Activated CD4-positive, CD25-positive, alpha-beta regulatory T cell treated with anti-CD3 and anti-CD28 coated beads, Interleukin-2, amount 50 U/mL, for 24 hours (primary cell): Measurements from ENCODE around the gene ADAMTS13.
"Not testable (repeated sequence)": the region's sequence is repeated elsewhere in the genome, so short reads cannot be mapped to it uniquely, and the experiment has no call there.

Source experiments
- ATAC-seq, 2 donors: fragments of 150-1000 bp; cut with Tn5 transposase; one replicate each; pipeline ENCODE4 v1.10.0; 2021; ENCODE audit warnings: mild to moderate bottlenecking in 1 of 2, moderate library complexity in 1 of 2

Gene ADAMTS13

DNA sequence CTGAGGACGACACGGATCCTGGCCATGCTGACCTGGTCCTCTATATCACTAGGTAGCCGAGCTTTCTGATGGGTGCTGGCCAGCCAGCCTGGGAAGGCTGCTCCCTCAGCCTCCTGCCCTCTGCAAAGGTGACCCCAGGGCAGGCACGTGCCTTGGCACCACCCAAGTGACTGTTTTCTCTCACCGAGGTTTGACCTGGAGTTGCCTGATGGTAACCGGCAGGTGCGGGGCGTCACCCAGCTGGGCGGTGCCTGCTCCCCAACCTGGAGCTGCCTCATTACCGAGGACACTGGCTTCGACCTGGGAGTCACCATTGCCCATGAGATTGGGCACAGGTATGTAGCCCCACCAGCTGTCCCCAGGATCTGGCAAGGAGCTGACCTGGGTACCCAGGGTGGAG, 3.8 kb downstream of the ADAMTS13 start:
- ATAC-seq: no peak

- no peak for ATAC-seq
These were observed 5.6 kb downstream of the ADAMTS13 start for GRCh38 chr9:133427658-133428348.

DNA sequence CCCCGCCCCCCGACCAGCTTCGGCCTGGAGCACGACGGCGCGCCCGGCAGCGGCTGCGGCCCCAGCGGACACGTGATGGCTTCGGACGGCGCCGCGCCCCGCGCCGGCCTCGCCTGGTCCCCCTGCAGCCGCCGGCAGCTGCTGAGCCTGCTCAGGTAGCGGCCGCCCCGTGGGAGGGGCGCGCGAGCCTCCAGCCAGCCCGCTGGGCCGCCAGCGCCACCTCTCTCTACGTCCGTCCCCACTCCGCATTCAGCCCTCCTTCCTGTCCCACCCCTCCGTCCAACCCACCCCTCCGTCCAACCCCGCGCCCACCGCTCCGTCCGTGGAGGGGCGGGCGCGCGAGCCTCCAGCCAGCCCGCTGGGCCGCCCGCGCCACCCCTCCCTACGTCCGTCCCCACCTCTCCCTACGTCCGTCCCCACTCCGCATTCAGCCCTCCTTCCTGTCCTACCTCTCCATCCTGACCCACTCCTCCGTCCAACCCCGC, 6.5 kb downstream of the ADAMTS13 start:
- ATAC-seq: peak in 1 of 2 donors; percentile 26

GRCh38 chr9:133429214-133429613, 7.0 kb downstream of the ADAMTS13 start:
- no peak for ATAC-seq

DNA sequence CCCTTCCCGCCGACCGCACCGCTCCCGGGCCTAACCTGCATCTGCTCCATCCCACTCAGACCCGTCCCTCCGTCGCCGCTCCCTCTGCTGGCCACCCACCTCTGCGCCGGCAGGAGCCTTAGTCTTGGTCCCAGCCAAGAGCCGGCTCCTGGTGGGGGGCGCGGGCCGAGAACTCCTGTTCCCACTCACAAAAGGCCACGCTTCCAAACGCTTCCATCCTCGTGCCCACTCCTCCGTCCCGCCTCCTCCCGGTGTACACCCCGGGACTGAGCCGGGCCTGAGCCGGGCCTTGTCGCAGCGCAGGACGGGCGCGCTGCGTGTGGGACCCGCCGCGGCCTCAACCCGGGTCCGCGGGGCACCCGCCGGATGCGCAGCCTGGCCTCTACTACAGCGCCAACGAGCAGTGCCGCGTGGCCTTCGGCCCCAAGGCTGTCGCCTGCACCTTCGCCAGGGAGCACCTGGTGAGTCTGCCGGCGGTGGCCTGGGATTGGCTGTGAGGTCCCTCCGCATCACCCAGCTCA, 7.5 kb downstream of the ADAMTS13 start:
- peak in 1 of 2 donors; percentile 35 for ATAC-seq

- ATAC-seq: no peak
These were observed 8.1 kb downstream of the ADAMTS13 start for GRCh38 chr9:133430244-133430643.

GRCh38 chr9:133433351-133433843, 11.2 kb downstream of the ADAMTS13 start:
- ATAC-seq: no peak

DNA sequence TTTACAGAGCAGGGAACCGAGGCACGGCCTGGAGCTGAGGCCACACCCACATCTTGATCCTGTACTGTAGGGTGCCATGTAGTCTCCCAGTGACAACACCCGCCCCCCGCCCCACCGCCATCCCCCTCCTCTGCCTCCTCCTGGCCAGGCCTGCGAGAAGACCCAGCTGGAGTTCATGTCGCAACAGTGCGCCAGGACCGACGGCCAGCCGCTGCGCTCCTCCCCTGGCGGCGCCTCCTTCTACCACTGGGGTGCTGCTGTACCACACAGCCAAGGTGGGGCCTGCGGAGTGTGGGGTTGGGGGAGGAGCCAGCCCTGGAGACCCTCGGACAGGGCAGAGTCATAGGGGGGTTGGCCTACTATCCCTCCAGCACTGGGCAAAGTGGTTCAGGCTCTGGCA, 14.5 kb downstream of the ADAMTS13 start:
- no peak for ATAC-seq

GRCh38 chr9:133437753-133438531, 15.8 kb downstream of the ADAMTS13 start:
- no peak for ATAC-seq

DNA sequence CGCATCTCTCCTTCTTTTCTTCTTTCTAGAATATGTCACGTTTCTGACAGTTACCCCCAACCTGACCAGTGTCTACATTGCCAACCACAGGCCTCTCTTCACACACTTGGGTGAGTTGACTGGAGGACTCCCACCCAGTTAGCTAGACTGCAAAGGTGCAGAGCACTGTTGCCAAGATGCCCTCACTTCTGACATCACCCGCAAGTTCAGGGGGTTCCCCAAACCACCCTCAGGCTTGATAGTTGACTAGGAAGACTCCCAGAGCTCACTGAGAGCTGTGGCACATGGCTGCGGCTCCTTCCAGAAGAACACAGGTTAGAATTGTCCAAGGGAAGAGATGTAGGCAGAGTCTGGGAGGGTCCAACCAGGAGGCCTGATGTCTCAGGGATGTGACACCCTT, 17.2 kb downstream of the ADAMTS13 start:
- no peak for ATAC-seq

DNA sequence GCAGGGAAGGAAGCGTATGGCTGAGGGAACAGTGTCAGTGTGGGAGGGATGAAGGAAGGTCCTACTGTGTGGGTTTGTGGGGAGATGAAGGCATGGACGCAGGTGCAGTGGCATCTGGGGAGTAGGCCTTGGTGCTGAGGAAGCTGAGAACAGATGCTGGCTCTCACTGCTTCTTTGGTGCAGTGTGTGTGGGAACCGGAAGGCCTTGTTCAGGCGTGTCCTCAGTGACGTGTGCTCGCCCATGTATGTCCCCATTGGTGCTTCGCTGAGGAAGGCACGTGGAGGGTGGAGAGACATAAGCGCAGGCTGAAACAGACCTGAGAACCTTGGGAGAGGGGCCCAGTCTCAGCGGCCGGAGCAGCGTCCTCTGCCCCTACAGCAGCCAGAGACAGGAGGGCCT, 18.7 kb downstream of the ADAMTS13 start:
- ATAC-seq: no peak

- no peak for ATAC-seq
These were observed 19.4 kb downstream of the ADAMTS13 start for GRCh38 chr9:133441571-133441970.

DNA sequence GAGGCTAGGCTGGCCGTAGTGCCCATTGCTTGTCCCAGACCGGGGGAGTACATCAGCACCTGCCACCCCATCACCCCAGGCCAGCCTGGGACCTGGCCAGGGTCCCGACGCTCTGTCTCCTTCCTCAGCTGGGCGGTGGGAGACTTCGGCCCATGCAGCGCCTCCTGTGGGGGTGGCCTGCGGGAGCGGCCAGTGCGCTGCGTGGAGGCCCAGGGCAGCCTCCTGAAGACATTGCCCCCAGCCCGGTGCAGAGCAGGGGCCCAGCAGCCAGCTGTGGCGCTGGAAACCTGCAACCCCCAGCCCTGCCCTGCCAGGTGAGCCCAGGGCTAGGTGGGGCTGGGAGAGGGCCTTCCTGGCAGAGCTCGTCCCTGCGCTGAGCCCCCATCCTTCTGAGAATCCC, 21.1 kb downstream of the ADAMTS13 start:
- no peak for ATAC-seq

DNA sequence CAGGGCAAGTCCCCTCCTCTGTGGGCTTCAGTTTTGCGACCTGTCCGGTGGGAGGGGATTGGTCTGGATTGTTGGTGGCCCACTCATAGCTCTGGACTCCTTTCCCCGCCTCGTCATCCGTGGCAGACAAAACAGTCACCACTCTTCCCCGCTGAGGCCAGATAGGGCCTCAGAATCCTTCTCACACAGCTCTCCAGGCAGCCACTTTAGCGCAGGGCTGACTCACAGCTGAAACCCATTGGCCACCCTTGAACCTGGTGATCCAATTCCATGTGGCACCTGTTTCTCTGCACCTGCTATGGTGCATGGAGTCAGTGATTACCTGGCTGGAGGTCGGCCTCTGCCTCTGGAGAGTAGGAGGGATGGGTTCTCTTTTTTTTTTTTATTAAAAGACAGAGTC, 21.8 kb downstream of the ADAMTS13 start:
- no peak for ATAC-seq

- no peak for ATAC-seq
These were observed 23.3 kb downstream of the ADAMTS13 start for GRCh38 chr9:133445293-133445969.

DNA sequence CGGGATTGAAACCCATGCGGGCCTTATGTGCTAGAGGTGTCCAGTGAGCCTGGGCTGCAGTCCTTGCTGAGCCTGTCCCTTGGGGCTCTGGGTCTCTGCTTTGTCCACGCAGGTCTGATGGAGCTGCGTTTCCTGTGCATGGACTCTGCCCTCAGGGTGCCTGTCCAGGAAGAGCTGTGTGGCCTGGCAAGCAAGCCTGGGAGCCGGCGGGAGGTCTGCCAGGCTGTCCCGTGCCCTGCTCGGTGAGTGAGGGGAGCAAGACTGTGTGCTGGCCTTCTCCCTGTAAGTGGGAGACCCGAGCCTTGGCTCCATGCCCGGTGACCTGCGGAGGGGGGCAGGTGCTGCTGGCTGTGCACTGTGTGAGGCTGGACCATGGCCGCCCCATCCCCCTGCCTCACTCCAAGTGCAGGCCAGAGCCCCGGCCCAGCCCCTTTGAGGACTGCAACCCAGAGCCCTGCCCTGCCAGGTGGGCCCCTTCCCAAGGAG, 26.4 kb downstream of the ADAMTS13 start:
- ATAC-seq: no peak

DNA sequence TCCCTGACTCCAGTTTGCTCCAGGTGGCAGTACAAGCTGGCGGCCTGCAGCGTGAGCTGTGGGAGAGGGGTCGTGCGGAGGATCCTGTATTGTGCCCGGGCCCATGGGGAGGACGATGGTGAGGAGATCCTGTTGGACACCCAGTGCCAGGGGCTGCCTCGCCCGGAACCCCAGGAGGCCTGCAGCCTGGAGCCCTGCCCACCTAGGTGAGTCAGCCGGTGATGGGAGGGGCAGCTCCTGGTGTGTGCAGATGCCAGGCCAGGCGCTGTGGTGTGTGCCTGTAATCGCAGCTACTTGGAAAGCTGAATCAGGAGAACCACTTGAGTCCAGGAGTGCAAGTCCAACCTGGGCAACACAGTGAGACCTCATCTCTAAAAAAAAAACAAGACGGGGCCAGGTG, 27.6 kb downstream of the ADAMTS13 start:
- ATAC-seq: no peak

- ATAC-seq: not testable (repeated sequence)
These were observed 29.7 kb downstream of the ADAMTS13 start for GRCh38 chr9:133451865-133452264.

GRCh38 chr9:133452562-133452961, 30.4 kb downstream of the ADAMTS13 start:
- ATAC-seq: no peak

DNA sequence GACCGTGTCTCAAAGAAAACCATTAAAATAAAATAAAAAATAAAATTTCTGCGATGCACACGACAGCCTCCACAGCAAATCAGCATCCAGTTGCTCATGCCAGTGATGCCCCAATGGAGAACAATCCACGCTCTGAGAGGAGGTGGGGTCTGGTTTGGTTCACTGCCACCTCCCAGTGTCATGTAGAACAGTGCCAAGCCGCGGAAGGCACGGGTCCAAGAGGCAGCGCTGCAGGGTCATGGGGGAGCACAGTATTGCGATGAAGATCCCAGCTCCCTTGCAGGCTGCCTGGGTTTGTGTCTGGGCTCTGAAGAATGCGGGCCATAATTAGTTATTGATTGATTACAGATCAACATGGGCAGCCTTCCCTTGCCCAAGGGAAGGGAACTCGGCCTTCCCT, 31.5 kb downstream of the ADAMTS13 start:
- no peak for ATAC-seq

DNA sequence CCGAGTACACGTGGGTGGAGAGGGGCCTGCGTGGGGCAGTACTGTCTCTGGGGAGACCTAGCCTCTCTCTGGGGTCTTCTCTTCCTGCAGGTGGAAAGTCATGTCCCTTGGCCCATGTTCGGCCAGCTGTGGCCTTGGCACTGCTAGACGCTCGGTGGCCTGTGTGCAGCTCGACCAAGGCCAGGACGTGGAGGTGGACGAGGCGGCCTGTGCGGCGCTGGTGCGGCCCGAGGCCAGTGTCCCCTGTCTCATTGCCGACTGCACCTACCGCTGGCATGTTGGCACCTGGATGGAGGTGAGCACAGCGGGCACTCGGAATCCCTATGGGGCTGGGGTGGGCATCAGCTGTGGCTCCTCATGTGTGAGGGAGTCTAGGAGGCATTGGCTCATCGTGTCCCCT, 32.2 kb downstream of the ADAMTS13 start:
- no peak for ATAC-seq

DNA sequence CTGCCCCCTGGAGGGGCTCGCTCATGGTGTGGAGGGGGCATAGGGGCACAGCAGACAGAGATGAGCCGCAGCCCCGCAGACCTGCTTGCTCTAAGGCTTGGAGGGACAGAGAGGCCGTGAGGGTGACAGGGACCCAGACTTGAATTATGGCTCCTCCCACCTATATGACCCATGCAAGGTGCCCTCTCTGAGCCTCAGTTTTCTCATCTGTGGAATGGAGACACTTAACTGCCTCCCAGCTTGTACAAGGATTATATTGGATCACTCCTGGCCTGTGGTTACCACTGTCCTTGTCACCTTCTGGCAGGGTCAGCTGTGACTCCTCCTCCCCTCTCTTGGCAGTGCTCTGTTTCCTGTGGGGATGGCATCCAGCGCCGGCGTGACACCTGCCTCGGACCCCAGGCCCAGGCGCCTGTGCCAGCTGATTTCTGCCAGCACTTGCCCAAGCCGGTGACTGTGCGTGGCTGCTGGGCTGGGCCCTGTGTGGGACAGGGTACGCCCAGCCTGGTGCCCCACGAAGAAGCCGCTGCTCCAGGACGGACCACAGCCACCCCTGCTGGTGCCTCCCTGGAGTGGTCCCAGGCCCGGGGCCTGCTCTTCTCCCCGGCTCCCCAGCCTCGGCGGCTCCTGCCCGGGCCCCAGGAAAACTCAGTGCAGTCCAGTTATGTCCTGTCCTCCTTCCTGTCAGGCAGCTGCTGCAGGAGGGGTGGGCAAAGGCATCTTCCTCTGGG, 32.9 kb downstream of the ADAMTS13 start:
- no peak for ATAC-seq
